Measurements from ENCODE around the gene PACS2. TPM values are rescaled to one million over a fixed set of nuclear protein-coding genes. Genes with fewer than 3 reads are reported as not detected.

The PACS2 gene
- polyA plus RNA-seq, 1 of the 3 experiments (the other 2 are of a cell fraction), result 42.7 TPM

DNA sequence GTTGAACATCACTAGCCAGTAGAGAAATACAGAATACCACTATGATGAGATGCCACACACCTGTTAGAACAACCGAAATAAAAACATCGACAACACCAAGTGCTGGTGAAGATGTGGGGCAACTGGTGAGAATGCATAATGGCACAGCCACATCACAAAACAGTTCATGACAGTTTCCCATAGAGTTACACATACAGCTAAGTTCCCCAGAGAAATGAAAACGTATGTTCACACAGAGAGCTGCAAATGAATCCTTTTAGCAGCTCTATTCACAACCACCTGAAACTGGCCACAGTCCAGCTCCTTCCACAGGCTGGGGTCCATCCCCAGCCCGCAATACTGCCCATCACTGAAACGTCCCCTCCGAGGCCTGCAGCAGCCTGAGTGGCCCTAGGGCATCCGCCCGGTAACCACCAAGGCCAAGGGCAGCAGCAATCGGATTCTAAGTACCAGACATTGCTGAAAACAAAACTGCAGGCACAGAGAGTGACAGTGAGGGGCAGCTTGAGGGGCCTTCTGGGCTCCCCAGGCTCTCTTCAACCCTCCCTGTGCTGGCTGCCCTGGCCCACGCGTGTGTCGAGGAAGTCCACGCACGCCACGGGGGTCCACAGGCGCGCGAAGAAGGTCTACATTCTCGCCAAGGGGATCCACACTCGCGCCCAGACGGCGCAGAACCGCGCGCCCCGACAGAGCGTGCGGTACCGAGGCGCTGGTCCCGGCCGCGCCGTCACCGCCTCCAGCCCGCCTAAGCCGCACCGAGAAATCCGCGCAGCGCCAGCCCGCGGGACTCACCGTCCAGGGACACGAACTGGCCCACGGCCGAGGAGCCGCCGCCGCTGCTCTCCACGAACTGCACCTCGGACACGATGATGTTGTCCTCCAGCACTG is 14.7 kb upstream of the PACS2 start:
- 11% methylated on average over 19 of the region's 54 CpGs for WGBS (ENCODE audit: low lambda C conversion rate)
- peak overlapping the region; percentile 90 to 92; a peak in 3 of 4 replicates for H3K27ac ChIP-seq (ENCODE audit: low read depth in 2 of 2, low read length in 1 of 2)
- H3K27me3 ChIP-seq (ENCODE audit: insufficient read depth), result no peaks in the 10 kb centered on the region
- ChIA-PET POLR2A (interaction anchor here (0.7 to 1.9 kb wide), 4 partner anchors 8 to 517 kb away, joined by 3 to 7 read pairs (median 4); no protein-coding TSS in a partner anchor), CTCF (interaction anchor here (0.9 to 1.6 kb wide), 5 partner anchors 9 to 254 kb away, joined by 3 to 6 read pairs (median 4); no protein-coding TSS in a partner anchor)
- H3K4me1 ChIP-seq (ENCODE audit: control insufficient read depth in 1 of 2, insufficient read depth in 2 of 2, low read depth in 1 of 2, low read length in 1 of 2), result peaks cover 0 to 10% of the 10 kb centered on the region in 2 experiments; a peak in 2 of 4 replicates
- H3F3A ChIP-seq (replicated peaks; ENCODE audit: insufficient read depth), result peaks cover 3% of the 10 kb centered on the region
- H3K9me3 ChIP-seq, result no peaks in the 10 kb centered on the region
- peaks cover 53% of the 10 kb centered on the region for H3K79me2 ChIP-seq (ENCODE audit: insufficient read depth)
- H4K20me1 ChIP-seq (ENCODE audit: insufficient read depth), result peaks cover 22% of the 10 kb centered on the region
- peak overlapping the region; percentile 68 to 85 for H3K4me3 ChIP-seq (ENCODE audit: low read depth in 2 of 2, low read length in 1 of 2)
- no peaks in the 10 kb centered on the region for H3K9me2 ChIP-seq
- peak; percentile 37 for DNase-seq
- H3K4me2 ChIP-seq, result peak overlapping the region; percentile 98
- TF ChIP-seq EZH2phosphoT487 (IDR thresholded peaks at IDR 0.05; ENCODE audit: borderline replicate concordance, low read depth), result no peak
- TF ChIP-seq FOSL2 (IDR thresholded peaks at IDR 0.05; ENCODE audit: borderline replicate concordance, low read depth), result no peak
- TF ChIP-seq, protein P1, sequence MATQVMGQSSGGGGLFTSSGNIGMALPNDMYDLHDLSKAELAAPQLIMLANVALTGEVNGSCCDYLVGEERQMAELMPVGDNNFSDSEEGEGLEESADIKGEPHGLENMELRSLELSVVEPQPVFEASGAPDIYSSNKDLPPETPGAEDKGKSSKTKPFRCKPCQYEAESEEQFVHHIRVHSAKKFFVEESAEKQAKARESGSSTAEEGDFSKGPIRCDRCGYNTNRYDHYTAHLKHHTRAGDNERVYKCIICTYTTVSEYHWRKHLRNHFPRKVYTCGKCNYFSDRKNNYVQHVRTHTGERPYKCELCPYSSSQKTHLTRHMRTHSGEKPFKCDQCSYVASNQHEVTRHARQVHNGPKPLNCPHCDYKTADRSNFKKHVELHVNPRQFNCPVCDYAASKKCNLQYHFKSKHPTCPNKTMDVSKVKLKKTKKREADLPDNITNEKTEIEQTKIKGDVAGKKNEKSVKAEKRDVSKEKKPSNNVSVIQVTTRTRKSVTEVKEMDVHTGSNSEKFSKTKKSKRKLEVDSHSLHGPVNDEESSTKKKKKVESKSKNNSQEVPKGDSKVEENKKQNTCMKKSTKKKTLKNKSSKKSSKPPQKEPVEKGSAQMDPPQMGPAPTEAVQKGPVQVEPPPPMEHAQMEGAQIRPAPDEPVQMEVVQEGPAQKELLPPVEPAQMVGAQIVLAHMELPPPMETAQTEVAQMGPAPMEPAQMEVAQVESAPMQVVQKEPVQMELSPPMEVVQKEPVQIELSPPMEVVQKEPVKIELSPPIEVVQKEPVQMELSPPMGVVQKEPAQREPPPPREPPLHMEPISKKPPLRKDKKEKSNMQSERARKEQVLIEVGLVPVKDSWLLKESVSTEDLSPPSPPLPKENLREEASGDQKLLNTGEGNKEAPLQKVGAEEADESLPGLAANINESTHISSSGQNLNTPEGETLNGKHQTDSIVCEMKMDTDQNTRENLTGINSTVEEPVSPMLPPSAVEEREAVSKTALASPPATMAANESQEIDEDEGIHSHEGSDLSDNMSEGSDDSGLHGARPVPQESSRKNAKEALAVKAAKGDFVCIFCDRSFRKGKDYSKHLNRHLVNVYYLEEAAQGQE (IDR thresholded peaks at IDR 0.05; ENCODE audit: low read depth, low read length), result no peak
- no peak for TF ChIP-seq ELF1 (IDR thresholded peaks at IDR 0.05)
- peak; percentile 10 for TF ChIP-seq CHD2 (IDR thresholded peaks at IDR 0.05; ENCODE audit: low read length, partially characterized antibody)
- peak; percentile 60; the same call in 1 of the 2 replicates for TF ChIP-seq RCOR1 (IDR thresholded peaks at IDR 0.05; ENCODE audit: low read length)
- peak overlapping the region; percentile 81 for H3K9ac ChIP-seq
- no peaks in the 10 kb centered on the region for H3K36me3 ChIP-seq (replicated peaks in 1 of 2; ENCODE audit: control insufficient read depth in 1 of 2, insufficient read depth in 2 of 2, low read length in 1 of 2)
- 0 out of 2 replicates have a peak overlapping the region, but pooled peaks have one; percentile 35 for H2AFZ ChIP-seq (ENCODE audit: low read depth)

DNA sequence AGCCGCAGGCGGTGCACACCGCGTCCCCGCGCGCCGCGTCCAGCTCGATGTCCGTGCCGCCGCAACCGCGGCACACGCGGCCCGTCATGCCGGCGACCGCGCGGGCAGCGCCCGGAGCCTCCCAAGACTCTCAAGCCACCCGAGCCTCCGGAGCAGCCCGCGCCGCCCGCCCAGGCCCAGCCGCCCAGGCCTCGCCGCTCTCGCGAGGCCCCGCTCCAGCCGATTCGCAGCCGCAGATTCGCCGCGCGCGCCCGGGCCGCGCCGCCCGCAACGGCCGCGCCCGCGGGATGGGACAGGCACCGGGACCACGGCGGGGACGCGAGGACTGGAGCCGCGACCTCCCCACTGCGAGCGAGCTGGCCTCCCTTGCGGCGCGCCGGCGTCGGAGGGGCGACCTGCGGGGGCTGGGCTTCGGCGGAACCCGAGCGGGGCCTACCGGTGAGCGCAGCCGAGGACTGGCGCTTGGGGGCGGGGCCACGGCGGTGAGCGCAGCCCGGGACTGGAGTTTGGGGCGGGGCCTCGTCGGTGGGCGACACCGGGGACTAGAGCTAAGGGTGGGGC is 13.9 kb upstream of the PACS2 start, which contains the start of gene BRF1:
Gene BRF1, minus strand, starts transcription at position 460 of the 561 bp plus-strand sequence. Its CDS starts 372 bp downstream, at position 88.
- H3K9me3 ChIP-seq, result no peaks in the 10 kb centered on the region
- H2AFZ ChIP-seq (ENCODE audit: low read depth), result peak within 1 kb of the TSS; percentile 75
- peak within 1 kb of the TSS; percentile 90 to 92 for H3K27ac ChIP-seq (ENCODE audit: low read depth in 2 of 2, low read length in 1 of 2)
- peaks cover 3% of the 10 kb centered on the region for H3F3A ChIP-seq (replicated peaks; ENCODE audit: insufficient read depth)
- H3K27me3 ChIP-seq (ENCODE audit: insufficient read depth), result no peaks in the 10 kb centered on the region
- peak within 1 kb of the TSS; percentile 98 for H3K4me2 ChIP-seq
- peak; percentile 97 for DNase-seq
- POLR2A ChIA-PET, result interaction anchor here (0.7 to 1.9 kb wide), 9 partner anchors 8 to 518 kb away, joined by 3 to 17 read pairs (median 3); partner anchors contain the start of gene PACS2
- peaks cover 15% of the 10 kb centered on the region; the same call in 1 of the 2 replicates for H4K20me1 ChIP-seq (ENCODE audit: insufficient read depth)
- H3K79me2 ChIP-seq (ENCODE audit: insufficient read depth), result peaks cover 46% of the 10 kb centered on the region
- CTCF ChIA-PET, result interaction anchor here (1.0 to 2.0 kb wide), 8 partner anchors 9 to 189 kb away, joined by 3 to 6 read pairs (median 4); partner anchors contain the start of gene PACS2
- H3K4me3 ChIP-seq (ENCODE audit: low read depth in 2 of 2, low read length in 1 of 2), result peak within 1 kb of the TSS; percentile 68 to 85
- 0% methylated on average over 15 of the region's 90 CpGs for WGBS (ENCODE audit: low lambda C conversion rate)
- H3K9ac ChIP-seq, result peak within 1 kb of the TSS; percentile 81
- H3K9me2 ChIP-seq, result no peaks in the 10 kb centered on the region
- H3K4me1 ChIP-seq (ENCODE audit: control insufficient read depth in 1 of 2, insufficient read depth in 2 of 2, low read depth in 1 of 2, low read length in 1 of 2), result peaks cover 0 to 3% of the 10 kb centered on the region in 2 experiments; a peak in 1 of 4 replicates
- H3K36me3 ChIP-seq (replicated peaks in 1 of 2; ENCODE audit: control insufficient read depth in 1 of 2, insufficient read depth in 2 of 2, low read length in 1 of 2), result no peaks in the 10 kb centered on the region
- TF ChIP-seq, protein P2, sequence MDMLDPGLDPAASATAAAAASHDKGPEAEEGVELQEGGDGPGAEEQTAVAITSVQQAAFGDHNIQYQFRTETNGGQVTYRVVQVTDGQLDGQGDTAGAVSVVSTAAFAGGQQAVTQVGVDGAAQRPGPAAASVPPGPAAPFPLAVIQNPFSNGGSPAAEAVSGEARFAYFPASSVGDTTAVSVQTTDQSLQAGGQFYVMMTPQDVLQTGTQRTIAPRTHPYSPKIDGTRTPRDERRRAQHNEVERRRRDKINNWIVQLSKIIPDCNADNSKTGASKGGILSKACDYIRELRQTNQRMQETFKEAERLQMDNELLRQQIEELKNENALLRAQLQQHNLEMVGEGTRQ (IDR thresholded peaks at IDR 0.05; ENCODE audit: borderline replicate concordance, low read depth, low read length), result no peak
- no peak for TF ChIP-seq SMC3 (IDR thresholded peaks at IDR 0.05; ENCODE audit: low read depth, low read length)
- TF ChIP-seq GATA2 (CRISPR knock-in tag; IDR thresholded peaks at IDR 0.05), result no peak
- TF ChIP-seq, protein P3, sequence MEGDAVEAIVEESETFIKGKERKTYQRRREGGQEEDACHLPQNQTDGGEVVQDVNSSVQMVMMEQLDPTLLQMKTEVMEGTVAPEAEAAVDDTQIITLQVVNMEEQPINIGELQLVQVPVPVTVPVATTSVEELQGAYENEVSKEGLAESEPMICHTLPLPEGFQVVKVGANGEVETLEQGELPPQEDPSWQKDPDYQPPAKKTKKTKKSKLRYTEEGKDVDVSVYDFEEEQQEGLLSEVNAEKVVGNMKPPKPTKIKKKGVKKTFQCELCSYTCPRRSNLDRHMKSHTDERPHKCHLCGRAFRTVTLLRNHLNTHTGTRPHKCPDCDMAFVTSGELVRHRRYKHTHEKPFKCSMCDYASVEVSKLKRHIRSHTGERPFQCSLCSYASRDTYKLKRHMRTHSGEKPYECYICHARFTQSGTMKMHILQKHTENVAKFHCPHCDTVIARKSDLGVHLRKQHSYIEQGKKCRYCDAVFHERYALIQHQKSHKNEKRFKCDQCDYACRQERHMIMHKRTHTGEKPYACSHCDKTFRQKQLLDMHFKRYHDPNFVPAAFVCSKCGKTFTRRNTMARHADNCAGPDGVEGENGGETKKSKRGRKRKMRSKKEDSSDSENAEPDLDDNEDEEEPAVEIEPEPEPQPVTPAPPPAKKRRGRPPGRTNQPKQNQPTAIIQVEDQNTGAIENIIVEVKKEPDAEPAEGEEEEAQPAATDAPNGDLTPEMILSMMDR (IDR thresholded peaks at IDR 0.05), result no peak
- TF ChIP-seq CHD2 (IDR thresholded peaks at IDR 0.05; ENCODE audit: low read length, partially characterized antibody), result peak; percentile 98
- TF ChIP-seq, protein P4, sequence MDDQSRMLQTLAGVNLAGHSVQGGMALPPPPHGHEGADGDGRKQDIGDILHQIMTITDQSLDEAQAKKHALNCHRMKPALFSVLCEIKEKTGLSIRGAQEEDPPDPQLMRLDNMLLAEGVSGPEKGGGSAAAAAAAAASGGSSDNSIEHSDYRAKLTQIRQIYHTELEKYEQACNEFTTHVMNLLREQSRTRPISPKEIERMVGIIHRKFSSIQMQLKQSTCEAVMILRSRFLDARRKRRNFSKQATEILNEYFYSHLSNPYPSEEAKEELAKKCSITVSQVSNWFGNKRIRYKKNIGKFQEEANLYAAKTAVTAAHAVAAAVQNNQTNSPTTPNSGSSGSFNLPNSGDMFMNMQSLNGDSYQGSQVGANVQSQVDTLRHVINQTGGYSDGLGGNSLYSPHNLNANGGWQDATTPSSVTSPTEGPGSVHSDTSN (IDR thresholded peaks at IDR 0.05), result no peak
- TF ChIP-seq, protein P5, sequence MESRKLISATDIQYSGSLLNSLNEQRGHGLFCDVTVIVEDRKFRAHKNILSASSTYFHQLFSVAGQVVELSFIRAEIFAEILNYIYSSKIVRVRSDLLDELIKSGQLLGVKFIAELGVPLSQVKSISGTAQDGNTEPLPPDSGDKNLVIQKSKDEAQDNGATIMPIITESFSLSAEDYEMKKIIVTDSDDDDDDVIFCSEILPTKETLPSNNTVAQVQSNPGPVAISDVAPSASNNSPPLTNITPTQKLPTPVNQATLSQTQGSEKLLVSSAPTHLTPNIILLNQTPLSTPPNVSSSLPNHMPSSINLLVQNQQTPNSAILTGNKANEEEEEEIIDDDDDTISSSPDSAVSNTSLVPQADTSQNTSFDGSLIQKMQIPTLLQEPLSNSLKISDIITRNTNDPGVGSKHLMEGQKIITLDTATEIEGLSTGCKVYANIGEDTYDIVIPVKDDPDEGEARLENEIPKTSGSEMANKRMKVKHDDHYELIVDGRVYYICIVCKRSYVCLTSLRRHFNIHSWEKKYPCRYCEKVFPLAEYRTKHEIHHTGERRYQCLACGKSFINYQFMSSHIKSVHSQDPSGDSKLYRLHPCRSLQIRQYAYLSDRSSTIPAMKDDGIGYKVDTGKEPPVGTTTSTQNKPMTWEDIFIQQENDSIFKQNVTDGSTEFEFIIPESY (IDR thresholded peaks at IDR 0.05; ENCODE audit: borderline replicate concordance, low read depth), result peak; percentile 85; the same call in 1 of the 2 replicates

Measured in SK-N-SH (cell line).